ENCODE results near the gene FAF1.

FAF1 gene

GRCh38 chr1:50860256-50860655 is 99.8 kb downstream of the FAF1 start:
- TF ChIP-seq, protein P1, sequence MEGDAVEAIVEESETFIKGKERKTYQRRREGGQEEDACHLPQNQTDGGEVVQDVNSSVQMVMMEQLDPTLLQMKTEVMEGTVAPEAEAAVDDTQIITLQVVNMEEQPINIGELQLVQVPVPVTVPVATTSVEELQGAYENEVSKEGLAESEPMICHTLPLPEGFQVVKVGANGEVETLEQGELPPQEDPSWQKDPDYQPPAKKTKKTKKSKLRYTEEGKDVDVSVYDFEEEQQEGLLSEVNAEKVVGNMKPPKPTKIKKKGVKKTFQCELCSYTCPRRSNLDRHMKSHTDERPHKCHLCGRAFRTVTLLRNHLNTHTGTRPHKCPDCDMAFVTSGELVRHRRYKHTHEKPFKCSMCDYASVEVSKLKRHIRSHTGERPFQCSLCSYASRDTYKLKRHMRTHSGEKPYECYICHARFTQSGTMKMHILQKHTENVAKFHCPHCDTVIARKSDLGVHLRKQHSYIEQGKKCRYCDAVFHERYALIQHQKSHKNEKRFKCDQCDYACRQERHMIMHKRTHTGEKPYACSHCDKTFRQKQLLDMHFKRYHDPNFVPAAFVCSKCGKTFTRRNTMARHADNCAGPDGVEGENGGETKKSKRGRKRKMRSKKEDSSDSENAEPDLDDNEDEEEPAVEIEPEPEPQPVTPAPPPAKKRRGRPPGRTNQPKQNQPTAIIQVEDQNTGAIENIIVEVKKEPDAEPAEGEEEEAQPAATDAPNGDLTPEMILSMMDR (IDR thresholded peaks at IDR 0.05; ENCODE audit: insufficient read depth, low read depth, low read length, missing control alignments), result no peak
- no peak overlapping the region for H3K4me3 ChIP-seq (ENCODE audit: low read depth, low read length)
- no peak for DNase-seq (ENCODE audit: low read depth)

GRCh38 chr1:50859657-50860056 is 100.4 kb downstream of the FAF1 start:
- TF ChIP-seq, protein P1 (IDR thresholded peaks at IDR 0.05; ENCODE audit: insufficient read depth, low read depth, low read length, missing control alignments), result no peak
- no peak overlapping the region for H3K4me3 ChIP-seq (ENCODE audit: low read depth, low read length)
- no peak for DNase-seq (ENCODE audit: low read depth)

DNA sequence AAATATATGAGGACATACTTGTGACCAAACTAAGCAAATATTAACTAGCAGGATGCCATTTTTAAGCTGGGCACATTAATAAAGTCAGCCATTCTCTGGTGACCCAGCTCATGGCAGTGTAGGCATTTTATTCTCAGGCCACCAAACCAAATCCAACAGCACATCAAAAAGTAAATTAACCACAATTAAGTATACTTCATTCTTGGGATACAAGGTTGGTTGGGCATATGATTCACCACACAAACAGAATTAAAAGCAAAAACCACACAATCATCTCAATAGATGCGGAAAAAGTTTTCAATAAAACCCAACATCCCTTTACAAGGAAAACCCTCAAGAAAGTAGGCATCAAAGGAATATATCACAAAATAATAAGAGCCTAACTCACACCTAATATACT is 101.3 kb downstream of the FAF1 start:
- TF ChIP-seq, protein P1 (IDR thresholded peaks at IDR 0.05; ENCODE audit: insufficient read depth, low read depth, low read length, missing control alignments), result no peak
- H3K4me3 ChIP-seq (ENCODE audit: low read depth, low read length), result no peak overlapping the region
- DNase-seq (ENCODE audit: low read depth), result no peak

DNA sequence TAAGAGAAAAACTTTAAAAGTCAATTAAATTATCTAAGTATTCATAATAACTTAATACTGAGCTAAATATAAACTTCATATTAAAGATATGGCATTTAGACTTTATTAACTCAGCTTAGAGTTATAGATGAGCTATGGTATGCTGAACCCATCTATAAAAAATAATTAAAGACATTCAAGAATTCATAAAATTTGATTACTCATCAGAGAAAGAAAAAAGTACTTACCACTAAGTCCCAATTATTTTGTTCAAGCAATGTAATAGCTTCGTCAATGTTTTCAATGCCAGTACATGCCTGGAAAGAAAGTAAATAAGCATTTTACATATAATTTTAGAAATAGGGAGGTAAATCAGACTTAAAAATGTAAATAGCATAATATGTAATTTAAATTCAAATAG is 102.4 kb downstream of the FAF1 start:
- TF ChIP-seq, protein P1 (IDR thresholded peaks at IDR 0.05; ENCODE audit: insufficient read depth, low read depth, low read length, missing control alignments), result no peak
- no peak overlapping the region for H3K4me3 ChIP-seq (ENCODE audit: low read depth, low read length)
- DNase-seq (ENCODE audit: low read depth), result no peak

DNA sequence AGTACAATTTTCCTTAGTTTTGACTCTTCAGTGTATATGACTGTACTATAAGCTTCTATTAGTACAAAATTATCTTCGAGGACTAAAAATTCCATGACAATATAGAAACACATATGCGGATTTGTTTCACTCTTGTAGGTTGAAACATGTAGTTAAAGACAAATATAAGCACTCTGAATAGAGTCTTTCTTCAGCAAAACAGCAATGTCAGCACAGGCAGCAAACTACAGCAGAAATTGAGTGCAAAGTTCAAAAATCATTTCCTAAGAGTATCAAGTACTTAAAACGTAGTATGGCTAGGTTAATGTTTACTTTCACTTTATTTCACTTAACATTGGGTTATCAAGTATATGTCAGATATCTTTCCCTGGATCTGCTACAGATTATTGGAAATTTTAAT is 106.7 kb downstream of the FAF1 start:
- no peak overlapping the region for H3K4me3 ChIP-seq (ENCODE audit: low read depth, low read length)
- DNase-seq (ENCODE audit: low read depth), result no peak
- TF ChIP-seq, protein P1 (IDR thresholded peaks at IDR 0.05; ENCODE audit: insufficient read depth, low read depth, low read length, missing control alignments), result no peak

GRCh38 chr1:50852889-50853288 is 107.2 kb downstream of the FAF1 start:
- TF ChIP-seq, protein P1 (IDR thresholded peaks at IDR 0.05; ENCODE audit: insufficient read depth, low read depth, low read length, missing control alignments), result no peak
- no peak overlapping the region for H3K4me3 ChIP-seq (ENCODE audit: low read depth, low read length)
- no peak for DNase-seq (ENCODE audit: low read depth)

- TF ChIP-seq, protein P1 (IDR thresholded peaks at IDR 0.05; ENCODE audit: insufficient read depth, low read depth, low read length, missing control alignments), result no peak
- no peak for DNase-seq (ENCODE audit: low read depth)
- no peak overlapping the region for H3K4me3 ChIP-seq (ENCODE audit: low read depth, low read length)
Measured at GRCh38 chr1:50851466-50851865, 108.6 kb downstream of the FAF1 start.

Measured in GM12865 (cell line).